Transverse colon (tissue), 4 donors: ENCODE data around the gene LMAN1. TPM values are rescaled to one million over a fixed set of nuclear protein-coding genes. Genes with fewer than 3 reads are reported as not detected.

Source experiments
- DNase-seq: peaks from one replicate; pipeline ENCODE4 v3.0.0-alpha.2; 2019
- H3K27ac ChIP-seq, 4 donors: fragments of 200-600 bp; sonication (generic); 2 replicates each; pipeline ENCODE4 v1.5.1; 2016 to 2018; ENCODE audit warnings: inconsistent platforms in 4 of 4
- H3K27me3 ChIP-seq: fragments of 200-600 bp; sonication (generic); 2 replicates; pipeline ENCODE4 v1.5.1; 2017; ENCODE audit warnings: inconsistent platforms
- H3K36me3 ChIP-seq, 4 donors: fragments of 200-600 bp; sonication (generic); 2 replicates each; pipeline ENCODE4 v1.5.1; 2017 to 2019; ENCODE audit warnings: inconsistent platforms in 4 of 4
- H3K4me1 ChIP-seq, 4 donors: fragments of 200-600 bp; sonication (generic); 2 replicates each; pipeline ENCODE4 v1.5.1; 2017 to 2020; ENCODE audit warnings: inconsistent platforms in 4 of 4
- H3K4me3 ChIP-seq, 4 donors: fragments of 200-600 bp; sonication (generic); 1 replicate in 1 of 4; 2 replicates in 3 of 4; pipeline versions ENCODE4 v1.5.1 to v1.6.1; 2017 to 2019; ENCODE audit warnings: inconsistent platforms in 4 of 4
- H3K9me3 ChIP-seq, 2 donors: fragments of 200-600 bp; sonication (generic); 2 replicates each; pipeline ENCODE4 v1.5.1; 2017 to 2019; ENCODE audit warnings: inconsistent platforms in 2 of 2
- CTCF ChIP-seq, 5 experiments: fragments of 200-600 bp in 3 of 5; fragments of 450-650 bp in 2 of 5; sonication (generic) in 3 of 5; IDR thresholded peaks; 1 replicate in 2 of 5; 2 replicates in 3 of 5; pipeline ENCODE4 v1.5.1; 2016 to 2017; ENCODE audit warnings: antibody characterized with exemption in 5 of 5, inconsistent platforms in 3 of 5, mild to moderate bottlenecking in 2 of 5, moderate library complexity in 1 of 5
- EP300 ChIP-seq: sonication (generic); formaldehyde crosslinking; IDR thresholded peaks from one replicate; pipeline ENCODE4 v1.6.1; 2017; ENCODE audit warnings: antibody characterized with exemption, low read depth
- POLR2A ChIP-seq: fragments of 450-650 bp; IDR thresholded peaks from one replicate; pipeline ENCODE4 v1.6.1; 2016; ENCODE audit warnings: antibody characterized with exemption, mild to moderate bottlenecking, moderate library complexity
- POLR2AphosphoS5 ChIP-seq, 3 donors: sonication (generic); formaldehyde crosslinking; IDR thresholded peaks; one replicate each; pipeline ENCODE4 v1.6.1; 2016; ENCODE audit warnings: antibody characterized with exemption in 3 of 3
- WGBS, 2 donors: methylation state at CpG; one replicate each; pipeline ENCODE4 v1.1.5; 2018; ENCODE audit warnings: low coverage in 1 of 2; 5-methylcytosine and 5-hydroxymethylcytosine counted together
- in situ Hi-C, 4 donors: fragments of 200-750 bp; cut with MboI; loops; one replicate each; pipeline versions ENCODE4 v1.15.0 to v1.15.1; 2017; ENCODE audit warnings: low sequenced_read_pairs in 3 of 4, low pct_ligation_motif_present in 1 of 4, low pct_unique_long_range_greater_than_20kb in 1 of 4
- intact Hi-C: fragments of 100-400 bp; cut with DNase I; formaldehyde crosslinking; loops from one replicate; pipeline ENCODE4 v1.15.1; 2023; ENCODE audit warnings: low total_unique reads
- total RNA-seq, 4 donors: library from RNA; depleted of rRNA; stranded (reverse); fragments of >200 nt; gene quantifications; one replicate each; pipeline ENCODE4 v1.1.0, GENCODE V29; 2016

LMAN1 gene
- total RNA-seq, 4 donors from 2014 or later, result 27.1 to 80.8 (median 49.0) TPM

GRCh38 chr18:59359576-59359952 lies 499 bp upstream of the LMAN1 start:
- TF ChIP-seq POLR2A, result no peak
- TF ChIP-seq CTCF (IDR thresholded peaks at IDR 0.05), result no peak
- TF ChIP-seq POLR2AphosphoS5 (IDR thresholded peaks at IDR 0.05), result no peak
- TF ChIP-seq EP300, result no peak
- peaks cover 0 to 10% (median 0%) of the 10 kb centered on the region in 4 donors for H3K36me3 ChIP-seq
- peak overlapping the region; percentile 79 to 91 (median 82) for H3K27ac ChIP-seq
- no peak for DNase-seq
- WGBS, 2 donors, result 0 to 2% methylated on average over 1 to 4 of the region's 4 CpGs
- in situ Hi-C loops, result no loop called here
- intact Hi-C loops, result no loop called here
- peak overlapping the region; percentile 30 to 77 (median 74) for H3K4me3 ChIP-seq
- H3K27me3 ChIP-seq, result no peaks in the 10 kb centered on the region
- H3K4me1 ChIP-seq, result peaks cover 0 to 31% (median 8%) of the 10 kb centered on the region in 4 donors
- H3K9me3 ChIP-seq, result no peaks in the 10 kb centered on the region

GRCh38 chr18:59358414-59358711 lies 702 bp downstream of the LMAN1 start:
- Histone ChIP-seq H3K27ac (peak overlapping the region; percentile 79 to 91 (median 82)), H3K4me1 (peaks cover 0 to 31% (median 8%) of the 10 kb centered on the region in 4 donors), H3K9me3 (no peaks in the 10 kb centered on the region), H3K4me3 (peak overlapping the region; percentile 74 to 97 (median 76)), H3K27me3 (no peaks in the 10 kb centered on the region), H3K36me3 (peaks cover 0 to 17% (median 4%) of the 10 kb centered on the region in 4 donors)
- TF ChIP-seq POLR2AphosphoS5 (IDR thresholded peaks at IDR 0.05), result no peak
- TF ChIP-seq EP300, result no peak
- no peak for TF ChIP-seq POLR2A
- TF ChIP-seq CTCF (IDR thresholded peaks at IDR 0.05), result no peak
- in situ Hi-C loops, result no loop called here
- DNase-seq, result peak; percentile 18
- WGBS, 2 donors, result 0 to 1% methylated on average over 8 of the region's 8 CpGs
- intact Hi-C loops, result no loop called here

GRCh38 chr18:59357928-59358327 lies 1.1 kb downstream of the LMAN1 start:
- Histone ChIP-seq H3K27me3 (no peaks in the 10 kb centered on the region), H3K4me3 (peak overlapping the region in 3 of 4 donors; percentile 74 to 77 (median 74)), H3K9me3 (no peaks in the 10 kb centered on the region), H3K36me3 (peaks cover 0 to 21% (median 6%) of the 10 kb centered on the region in 4 donors), H3K4me1 (peaks cover 0 to 31% (median 8%) of the 10 kb centered on the region in 4 donors), H3K27ac (peak overlapping the region; percentile 79 to 91 (median 82))
- no peak for DNase-seq
- intact Hi-C loops (no loop called here), in situ Hi-C loops (no loop called here)
- TF ChIP-seq EP300, result no peak
- TF ChIP-seq POLR2A, result no peak
- no peak for TF ChIP-seq POLR2AphosphoS5 (IDR thresholded peaks at IDR 0.05)
- no peak for TF ChIP-seq CTCF (IDR thresholded peaks at IDR 0.05)
- WGBS, 2 donors, result 3 to 9% methylated on average over 3 to 4 of the region's 4 CpGs

GRCh38 chr18:59354731-59355130 lies 4.3 kb downstream of the LMAN1 start:
- 87 to 96% methylated on average over 2 of the region's 2 CpGs for WGBS, 2 donors
- Histone ChIP-seq H3K27ac (no peak overlapping the region), H3K4me1 (peaks cover 0 to 24% (median 3%) of the 10 kb centered on the region in 4 donors), H3K9me3 (no peaks in the 10 kb centered on the region), H3K4me3 (no peak overlapping the region), H3K36me3 (peaks cover 0 to 36% (median 16%) of the 10 kb centered on the region in 4 donors), H3K27me3 (no peaks in the 10 kb centered on the region)
- intact Hi-C loops, result no loop called here
- in situ Hi-C loops, result no loop called here
- no peak for DNase-seq
- TF ChIP-seq POLR2A (no peak), EP300 (no peak), CTCF (IDR thresholded peaks at IDR 0.05) (no peak), POLR2AphosphoS5 (IDR thresholded peaks at IDR 0.05) (no peak)
